HEK293T (cell line): ENCODE results near the gene GNG13.

Experiments used
- CTCF ChIA-PET: fragments of 350-600 bp; formaldehyde crosslinking; extraction: SDS; loops from one replicate; lab custom pipeline; 2021; ENCODE audit warnings: antibody characterized with exemption, inconsistent platforms; lab: Yijun Ruan, JAX
- POLR2A ChIA-PET: fragments of 350-600 bp; formaldehyde crosslinking; extraction: SDS; loops from one replicate; lab custom pipeline; 2020; ENCODE audit warnings: antibody characterized with exemption, inconsistent platforms; lab: Yijun Ruan, JAX
- DNase-seq: peaks from one replicate; pipeline ENCODE4 v3.0.0; 2012; ENCODE audit warnings: mixed read lengths; ENCODE audit errors: extremely low spot score
- ARNT ChIP-seq: fragments of 450-650 bp; IDR thresholded peaks from 2 replicates; pipeline ENCODE4 v1.6.1; 2017; ENCODE audit warnings: mild to moderate bottlenecking
- BHLHE40 ChIP-seq: fragments of 450-650 bp; IDR thresholded peaks from 2 replicates; pipeline ENCODE4 v1.6.1; 2016; ENCODE audit warnings: mild to moderate bottlenecking, moderate library complexity, borderline replicate concordance
- CTBP1 ChIP-seq: fragments of 450-650 bp; IDR thresholded peaks from 2 replicates; pipeline ENCODE4 v1.6.1; 2016; ENCODE audit warnings: borderline replicate concordance
- ELF4 ChIP-seq: fragments of 450-650 bp; IDR thresholded peaks from 2 replicates; pipeline ENCODE4 v1.6.1; 2017; ENCODE audit warnings: antibody characterized with exemption
- FOXA1 ChIP-seq: fragments of 450-650 bp; IDR thresholded peaks from 2 replicates; pipeline ENCODE4 v1.6.1; 2016; ENCODE audit warnings: mild to moderate bottlenecking
- FOXK2 ChIP-seq: fragments of 450-650 bp; IDR thresholded peaks from 2 replicates; pipeline ENCODE4 v1.6.1; 2016; ENCODE audit warnings: mild to moderate bottlenecking
- FOXM1 ChIP-seq: fragments of 450-650 bp; IDR thresholded peaks from 2 replicates; pipeline ENCODE4 v1.6.1; 2017; ENCODE audit warnings: mild to moderate bottlenecking, borderline replicate concordance
- HDGF ChIP-seq: fragments of 450-650 bp; IDR thresholded peaks from 2 replicates; pipeline ENCODE4 v1.6.1; 2017; ENCODE audit warnings: antibody characterized with exemption, borderline replicate concordance
- L3MBTL2 ChIP-seq: fragments of 450-650 bp; conservative IDR thresholded peaks from 2 replicates; pipeline ENCODE4 v1.6.1; 2016; ENCODE audit warnings: mild to moderate bottlenecking
- LEF1 ChIP-seq: fragments of 450-650 bp; IDR thresholded peaks from 2 replicates; pipeline ENCODE4 v1.6.1; 2017; ENCODE audit warnings: mild to moderate bottlenecking, borderline replicate concordance
- NFRKB ChIP-seq: fragments of 450-650 bp; IDR thresholded peaks from 2 replicates; pipeline ENCODE4 v1.6.1; 2016; ENCODE audit warnings: mild to moderate bottlenecking, moderate library complexity
- SP1 ChIP-seq: fragments of 450-650 bp; IDR thresholded peaks from 2 replicates; pipeline ENCODE4 v1.6.1; 2017
- SUZ12 ChIP-seq: fragments of 450-650 bp; IDR thresholded peaks from 2 replicates; pipeline ENCODE4 v1.6.1; 2016; ENCODE audit warnings: mild to moderate bottlenecking
- TARDBP ChIP-seq: fragments of 450-650 bp; IDR thresholded peaks from 2 replicates; pipeline ENCODE4 v1.6.1; 2016
- ZNF384 ChIP-seq: fragments of 450-650 bp; IDR thresholded peaks from 2 replicates; pipeline ENCODE4 v1.6.1; 2016
- TF ChIP-seq, protein P1 (sequence below): fragments of 450-650 bp; IDR thresholded peaks from 2 replicates; pipeline ENCODE4 v1.6.1; 2016

GNG13 gene, protein sequence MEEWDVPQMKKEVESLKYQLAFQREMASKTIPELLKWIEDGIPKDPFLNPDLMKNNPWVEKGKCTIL

GRCh38 chr16:799948-800833 lies at the start of gene GNG13:
Gene GNG13 (minus strand): TSS chr16:800734. CDS start chr16:799077, 1,657 bp downstream.
- DNase-seq = no peak
- no peak for TF ChIP-seq FOXA1
- ChIA-PET CTCF (no interaction called here), POLR2A (interaction anchor here (3.8 kb wide), 1 partner anchor 12 kb away, joined by 31 read pairs; the partner anchor contains the start of genes CHTF18 and RPUSD1)

- CTCF ChIA-PET = no interaction called here
- TF ChIP-seq NFRKB (no peak), L3MBTL2 (no peak), CTBP1 (no peak), FOXK2 (no peak), SUZ12 (no peak), ELF4 (no peak), ARNT (no peak), ZNF384 (no peak), FOXA1 (no peak), HDGF (no peak), SP1 (no peak), BHLHE40 (no peak), TARDBP (no peak), FOXM1 (no peak), LEF1 (no peak)
- TF ChIP-seq, protein P1, sequence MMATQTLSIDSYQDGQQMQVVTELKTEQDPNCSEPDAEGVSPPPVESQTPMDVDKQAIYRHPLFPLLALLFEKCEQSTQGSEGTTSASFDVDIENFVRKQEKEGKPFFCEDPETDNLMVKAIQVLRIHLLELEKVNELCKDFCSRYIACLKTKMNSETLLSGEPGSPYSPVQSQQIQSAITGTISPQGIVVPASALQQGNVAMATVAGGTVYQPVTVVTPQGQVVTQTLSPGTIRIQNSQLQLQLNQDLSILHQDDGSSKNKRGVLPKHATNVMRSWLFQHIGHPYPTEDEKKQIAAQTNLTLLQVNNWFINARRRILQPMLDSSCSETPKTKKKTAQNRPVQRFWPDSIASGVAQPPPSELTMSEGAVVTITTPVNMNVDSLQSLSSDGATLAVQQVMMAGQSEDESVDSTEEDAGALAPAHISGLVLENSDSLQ = no peak
- POLR2A ChIA-PET = no interaction called here
- DNase-seq = no peak
Measured at GRCh38 chr16:848510-849253, 48.1 kb upstream of the GNG13 start.

DNA sequence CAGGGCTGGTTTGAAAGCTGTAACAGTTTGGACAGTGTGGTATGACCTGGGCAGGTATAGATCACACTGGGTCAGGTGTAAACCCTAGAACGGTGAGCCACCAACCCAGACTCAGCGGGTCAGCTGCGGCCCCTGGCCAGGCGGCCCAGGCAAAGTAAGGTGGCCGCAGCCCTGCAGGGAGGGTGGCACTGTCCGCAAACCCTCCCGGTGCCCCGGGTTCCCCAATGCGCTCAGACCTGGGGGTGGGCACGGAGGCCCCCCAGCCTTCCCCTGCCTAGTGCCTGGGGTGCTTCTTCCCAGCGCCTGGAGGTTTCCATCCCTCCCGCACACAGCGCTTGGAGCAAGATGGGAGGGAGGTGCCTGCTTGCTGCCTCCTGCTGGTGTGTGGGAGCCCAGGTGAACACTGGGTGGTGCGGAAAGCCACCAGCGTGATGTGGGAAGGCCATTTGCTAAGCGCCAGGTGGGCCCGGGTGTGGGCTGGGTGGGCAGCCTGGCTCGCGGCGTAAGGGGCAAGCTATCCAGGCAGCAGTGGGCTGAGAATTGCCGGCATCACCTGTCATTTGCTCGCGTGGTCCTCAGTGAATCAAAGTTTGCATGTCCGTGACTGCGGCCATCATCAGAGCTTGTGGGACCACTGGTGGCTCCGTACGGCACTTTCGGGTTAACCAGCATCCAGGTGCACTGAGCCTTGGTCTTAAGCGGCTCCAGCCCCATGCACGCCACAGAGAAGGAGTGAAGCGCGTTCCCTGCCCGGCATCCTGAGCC lies 47.3 kb upstream of the GNG13 start:
- DNase-seq = no peak
- CTCF ChIA-PET = no interaction called here
- TF ChIP-seq FOXA1 (no peak), ELF4 (no peak), LEF1 (no peak), FOXM1 (no peak)
- POLR2A ChIA-PET = no interaction called here

DNA sequence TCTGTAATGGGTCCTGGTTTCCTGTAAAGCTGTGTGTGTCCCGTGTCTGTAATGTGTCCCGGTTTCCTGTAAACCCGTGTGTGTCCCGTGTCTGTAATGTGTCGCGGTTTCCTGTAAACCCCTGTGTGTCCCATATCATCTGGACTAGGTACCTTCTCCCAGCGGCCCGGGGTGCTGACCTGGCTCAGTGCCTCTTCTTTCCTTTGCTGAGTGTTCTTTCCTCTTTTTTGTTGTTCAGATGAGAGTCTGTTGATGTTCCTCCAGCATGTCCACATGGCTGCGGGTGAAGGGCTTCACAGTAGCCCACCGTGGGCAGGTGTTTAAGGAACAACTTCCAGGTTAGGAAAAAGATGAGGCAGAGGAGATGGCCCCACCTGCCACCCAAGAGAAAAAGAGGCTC lies 46.6 kb upstream of the GNG13 start:
- no peak for DNase-seq
- POLR2A ChIA-PET = no interaction called here
- CTCF ChIA-PET = no interaction called here
- TF ChIP-seq SP1 = no peak
- TF ChIP-seq NFRKB = no peak
- no peak for TF ChIP-seq FOXM1
- no peak for TF ChIP-seq HDGF
- TF ChIP-seq TARDBP = no peak
- no peak for TF ChIP-seq L3MBTL2
- TF ChIP-seq ZNF384 = no peak

- no peak for DNase-seq
- TF ChIP-seq BHLHE40 (no peak), SP1 (no peak), FOXM1 (no peak), SUZ12 (no peak), L3MBTL2 (no peak), ELF4 (no peak), TARDBP (no peak), HDGF (no peak), CTBP1 (no peak), ZNF384 (no peak), FOXA1 (no peak), ARNT (no peak), LEF1 (no peak), NFRKB (no peak), FOXK2 (no peak)
- TF ChIP-seq, protein P1 = no peak
- POLR2A ChIA-PET = no interaction called here
- CTCF ChIA-PET = no interaction called here
Measured at GRCh38 chr16:845351-845745, 44.8 kb upstream of the GNG13 start.

- TF ChIP-seq L3MBTL2 = no peak
- POLR2A ChIA-PET = no interaction called here
- no peak for DNase-seq
- CTCF ChIA-PET = no interaction called here
Measured at GRCh38 chr16:844638-845350, 44.3 kb upstream of the GNG13 start.
